Motor neuron (in vitro differentiated cells): ENCODE measurements around the gene SP2. TPM values are rescaled to one million over a fixed set of nuclear protein-coding genes. Genes with fewer than 3 reads are reported as not detected.

Experiments used
- ATAC-seq, 8 experiments: fragments of 200-7000 bp; cut with Tn5 transposase; replicated peaks in 6 of 8; 2 replicates each; pipeline ENCODE4 v1.8.0; 2021; ENCODE audit warnings: mild to moderate bottlenecking in 8 of 8, moderate library complexity in 8 of 8
- H3K27ac ChIP-seq, 2 donors: fragments of 250-450 bp; sonication (Bioruptor Pico); 2 replicates each; pipeline ENCODE4 v1.9.0; 2021; ENCODE audit warnings: antibody characterized with exemption in 2 of 2, mild to moderate bottlenecking in 2 of 2, moderate library complexity in 1 of 2
- H3K4me1 ChIP-seq, 2 donors: fragments of 250-450 bp; sonication (Bioruptor Pico); replicated peaks in 1 of 2; 2 replicates each; pipeline ENCODE4 v1.6.1; 2021; ENCODE audit warnings: antibody characterized with exemption in 2 of 2, mild to moderate bottlenecking in 2 of 2, moderate library complexity in 1 of 2
- H3K4me3 ChIP-seq, 5 donors: fragments of 250-450 bp; sonication (Bioruptor Pico); 2 replicates each; pipeline ENCODE4 v1.9.0; 2021; ENCODE audit warnings: antibody characterized with exemption in 5 of 5, mild to moderate bottlenecking in 5 of 5, moderate library complexity in 4 of 5
- WGBS, 10 experiments: fragments of 450-650 bp; shearing (Covaris generic); methylation state at CpG; one replicate each; pipeline ENCODE4 v1.0.0; 2022; 5-methylcytosine and 5-hydroxymethylcytosine counted together
- in situ Hi-C, 9 experiments: fragments of 400-800 bp; cut with MboI; loops; one replicate each; pipeline ENCODE4 v1.15.0; 2021; ENCODE audit warnings: low sequenced_read_pairs in 9 of 9, low pct_unique_long_range_greater_than_20kb in 2 of 9; ENCODE audit not compliant: unreplicated experiment in 9 of 9
- total RNA-seq, 8 experiments: library from RNA; unstranded; fragments of 300-600 nt; gene quantifications; 2 replicates each; pipeline versions ENCODE4 v1.2.3 to v1.2.4, GENCODE V29; 2022

Gene SP2
- total RNA-seq, 8 experiments from 2014 or later: 1.4 to 6.9 (median 4.4) TPM

DNA sequence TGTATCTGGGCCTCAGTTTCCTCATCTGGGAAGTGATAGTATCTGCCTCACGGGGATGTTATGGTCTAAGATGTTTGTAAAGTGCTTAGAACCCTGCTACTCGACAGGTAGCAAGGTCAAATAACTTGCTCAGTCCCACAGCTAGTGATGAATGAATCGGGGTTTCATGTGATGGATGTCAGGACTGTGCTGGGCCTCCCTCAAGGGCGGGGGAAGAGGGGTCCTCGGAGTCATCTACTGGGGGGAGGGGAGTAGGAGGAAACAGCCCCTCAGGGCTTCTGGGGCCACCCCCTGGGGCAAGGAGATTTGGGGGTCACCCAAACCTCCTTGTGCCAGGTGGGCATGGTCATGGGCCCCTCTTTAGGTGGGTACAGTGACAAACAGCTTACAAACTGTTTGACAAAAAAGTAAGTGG lies 46.1 kb downstream of the SP2 start:
- no peak overlapping the region for H3K27ac ChIP-seq
- in situ Hi-C loops: loop anchor here in 2 of 9 experiments (10.0 to 25.0 kb wide), 2 partner anchors 73 to 105 kb away; partner anchors contain the start of genes LRRC46 (in 1 of the 2), MRPL10 (in 1 of the 2) and SCRN2 (in 1 of the 2)
- H3K4me1 ChIP-seq: peaks cover 8% of the 10 kb centered on the region in 2 donors
- WGBS, 10 experiments: 17% methylated on average over 1 of the region's 5 CpGs; no CpG with 5 or more reads in 9 of the 10 experiments
- H3K4me3 ChIP-seq: peak overlapping the region; percentile 39 to 86 (median 71)
- ATAC-seq: no peak

- no peak overlapping the region for H3K27ac ChIP-seq
- H3K4me3 ChIP-seq: peak overlapping the region in 1 of 5 donors; percentile 71
- no peak for ATAC-seq
- in situ Hi-C loops: loop anchor here in 2 of 9 experiments (10.0 to 25.0 kb wide), 2 partner anchors 72 to 105 kb away; partner anchors contain the start of genes LRRC46 (in 1 of the 2), MRPL10 (in 1 of the 2) and SCRN2 (in 1 of the 2)
- 83 to 100% (median 90%) methylated on average over 2 to 5 of the region's 6 CpGs; no CpG with 5 or more reads in 2 of the 10 experiments for WGBS, 10 experiments
- peaks cover 8% of the 10 kb centered on the region in 2 donors for H3K4me1 ChIP-seq
These were observed 46.5 kb downstream of the SP2 start for GRCh38 chr17:47942568-47942967.

- in situ Hi-C loops: loop anchor here in 2 of 9 experiments (10.0 to 25.0 kb wide), 2 partner anchors 70 to 108 kb away; partner anchors contain the start of genes LRRC46 (in 1 of the 2), MRPL10 (in 1 of the 2) and SCRN2 (in 1 of the 2)
- no peak overlapping the region for H3K27ac ChIP-seq
- H3K4me1 ChIP-seq: peaks cover 11% of the 10 kb centered on the region in 2 donors
- 97 to 100% (median 99%) methylated on average over 2 to 6 of the region's 8 CpGs; no CpG with 5 or more reads in 6 of the 10 experiments for WGBS, 10 experiments
- ATAC-seq: no peak
- no peak overlapping the region for H3K4me3 ChIP-seq
These were observed 49.0 kb downstream of the SP2 start for GRCh38 chr17:47945080-47945479.

DNA sequence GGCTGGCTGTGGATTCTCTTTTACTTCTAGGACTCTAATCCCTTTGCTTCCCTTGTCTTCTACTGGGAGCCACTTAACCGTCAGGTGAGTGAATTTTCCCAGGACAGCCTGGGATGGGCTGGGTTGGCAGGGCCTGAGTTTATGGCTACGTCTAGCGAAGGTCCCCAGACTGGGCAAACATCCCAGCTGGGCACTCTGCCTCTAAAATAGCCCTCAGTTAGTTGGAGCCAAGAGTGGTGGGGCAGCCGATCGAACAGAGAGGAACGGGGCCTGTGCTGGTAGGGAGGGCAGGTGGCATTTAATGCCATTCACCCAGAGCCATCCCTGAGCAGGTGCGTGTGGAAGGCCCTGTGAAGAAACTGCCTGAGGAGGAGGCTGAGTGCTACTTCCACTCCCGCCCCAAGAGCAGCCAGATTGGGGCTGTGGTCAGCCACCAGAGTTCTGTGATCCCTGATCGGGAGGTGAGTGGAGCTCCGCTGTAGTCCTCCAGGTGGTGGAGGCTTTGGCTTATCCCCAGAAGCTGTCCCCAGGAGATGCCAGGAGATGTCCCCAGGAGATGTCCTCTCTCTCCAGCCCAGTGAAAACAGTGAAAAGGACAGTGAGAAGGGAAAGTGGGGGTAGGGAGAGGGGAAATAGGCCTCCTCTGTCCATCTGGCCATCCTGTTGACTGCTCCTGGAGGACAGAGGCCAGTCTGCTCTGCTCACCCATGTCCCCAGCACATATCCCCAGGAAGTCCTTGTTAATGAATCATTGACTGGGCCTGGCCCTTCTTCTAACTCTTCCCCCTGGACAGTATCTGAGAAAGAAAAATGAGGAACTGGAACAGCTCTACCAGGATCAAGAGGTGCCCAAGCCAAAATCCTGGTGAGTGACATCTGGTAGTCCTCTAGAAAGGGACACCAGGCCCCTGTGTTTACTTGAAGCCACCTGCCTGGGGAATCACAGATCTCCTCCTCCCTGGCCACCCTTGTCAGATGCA lies 49.8 kb downstream of the SP2 start:
- H3K4me3 ChIP-seq: no peak overlapping the region
- WGBS, 10 experiments: 90 to 100% (median 94%) methylated on average over 1 to 5 of the region's 10 CpGs; no CpG with 5 or more reads in 5 of the 10 experiments
- no peak for ATAC-seq
- peaks cover 6 to 8% of the 10 kb centered on the region in 2 donors for H3K4me1 ChIP-seq
- no peak overlapping the region for H3K27ac ChIP-seq
- in situ Hi-C loops: loop anchor here in 2 of 9 experiments (10.0 to 25.0 kb wide), 2 partner anchors 69 to 109 kb away; partner anchors contain the start of genes LRRC46 (in 1 of the 2), MRPL10 (in 1 of the 2) and SCRN2 (in 1 of the 2)

DNA sequence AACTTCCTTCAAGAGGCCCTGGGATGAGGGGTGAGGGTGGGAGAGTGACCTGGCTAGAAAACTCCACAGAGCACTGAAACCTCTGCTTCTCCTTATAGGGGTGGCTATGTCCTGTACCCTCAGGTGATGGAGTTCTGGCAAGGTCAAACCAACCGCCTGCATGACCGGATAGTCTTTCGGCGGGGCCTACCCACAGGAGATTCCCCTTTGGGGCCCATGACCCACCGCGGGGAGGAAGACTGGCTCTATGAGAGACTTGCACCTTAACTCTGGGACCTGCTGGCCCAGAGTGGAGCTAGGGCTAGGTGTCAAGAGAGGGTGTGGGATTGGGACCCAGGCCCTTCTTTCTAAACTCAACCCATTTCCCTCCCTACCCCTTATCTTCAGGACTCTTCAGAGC lies 50.5 kb downstream of the SP2 start:
- in situ Hi-C loops: loop anchor here in 2 of 9 experiments (10.0 to 25.0 kb wide), 2 partner anchors 68 to 109 kb away; partner anchors contain the start of genes LRRC46 (in 1 of the 2), MRPL10 (in 1 of the 2) and SCRN2 (in 1 of the 2)
- Histone ChIP-seq H3K4me3 (no peak overlapping the region), H3K27ac (no peak overlapping the region), H3K4me1 (peaks cover 4 to 8% of the 10 kb centered on the region in 2 donors)
- no peak for ATAC-seq
- WGBS, 10 experiments: 83 to 100% (median 91%) methylated on average over 2 to 5 of the region's 6 CpGs; no CpG with 5 or more reads in 6 of the 10 experiments

- ATAC-seq: peak; percentile 58 to 87 (median 76)
- no peak overlapping the region for H3K27ac ChIP-seq
- 0 to 80% (median 8%) methylated on average over 1 to 2 of the region's 2 CpGs; no CpG with 5 or more reads in 2 of the 10 experiments for WGBS, 10 experiments
- in situ Hi-C loops: loop anchor here in 2 of 9 experiments (10.0 to 25.0 kb wide), 2 partner anchors 68 to 110 kb away; partner anchors contain the start of genes LRRC46 (in 1 of the 2), MRPL10 (in 1 of the 2) and SCRN2 (in 1 of the 2)
- no peak overlapping the region for H3K4me3 ChIP-seq
- peaks cover 4 to 8% of the 10 kb centered on the region in 2 donors for H3K4me1 ChIP-seq
These were observed 50.9 kb downstream of the SP2 start for GRCh38 chr17:47946929-47947397.

DNA sequence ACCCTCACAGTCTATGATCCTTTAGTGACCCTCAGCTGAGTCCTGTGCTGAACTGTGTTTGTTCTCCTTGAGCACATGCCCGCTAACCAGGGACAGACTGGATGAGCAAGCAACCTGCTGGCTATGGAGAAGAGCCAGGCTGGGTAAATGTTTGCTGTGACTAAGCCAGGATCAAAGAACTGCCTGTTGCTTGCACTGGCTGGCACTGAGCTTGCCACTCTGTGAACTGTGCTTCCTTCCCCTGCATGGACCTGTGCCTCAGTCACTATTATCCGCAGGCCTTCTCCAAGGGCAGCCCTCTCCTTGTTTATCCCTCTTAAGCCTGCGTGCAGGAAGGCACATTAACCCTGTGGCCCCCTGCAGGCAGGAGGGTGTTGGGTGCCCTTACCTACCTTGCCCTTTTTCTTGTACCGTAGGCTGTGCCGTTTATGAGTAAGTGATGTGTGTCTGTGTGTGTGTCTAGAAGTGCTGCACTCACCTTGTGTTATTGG lies 52.7 kb downstream of the SP2 start:
- H3K4me1 ChIP-seq: peaks cover 3 to 4% of the 10 kb centered on the region in 2 donors
- peak in 5 of 8 experiments; percentile 1 to 35 (median 11) for ATAC-seq
- 10 to 100% (median 70%) methylated on average over 2 to 3 of the region's 5 CpGs; no CpG with 5 or more reads in 2 of the 10 experiments for WGBS, 10 experiments
- in situ Hi-C loops: loop anchor here in 2 of 9 experiments (10.0 to 25.0 kb wide), 2 partner anchors 66 to 111 kb away; partner anchors contain the start of genes LRRC46 (in 1 of the 2), MRPL10 (in 1 of the 2) and SCRN2 (in 1 of the 2)
- H3K27ac ChIP-seq: no peak overlapping the region
- H3K4me3 ChIP-seq: no peak overlapping the region

GRCh38 chr17:47949197-47949759 lies 53.2 kb downstream of the SP2 start:
- in situ Hi-C loops: loop anchor here in 2 of 9 experiments (10.0 to 25.0 kb wide), 2 partner anchors 66 to 112 kb away; partner anchors contain the start of genes LRRC46 (in 1 of the 2), MRPL10 (in 1 of the 2) and SCRN2 (in 1 of the 2)
- H3K4me1 ChIP-seq: peaks cover 3 to 4% of the 10 kb centered on the region in 2 donors
- WGBS, 10 experiments: 0 to 50% (median 0%) methylated on average over 1 to 11 of the region's 22 CpGs; no CpG with 5 or more reads in 1 of the 10 experiments
- no peak overlapping the region for H3K27ac ChIP-seq
- H3K4me3 ChIP-seq: no peak overlapping the region
- peak; percentile 78 to 87 (median 82) for ATAC-seq

DNA sequence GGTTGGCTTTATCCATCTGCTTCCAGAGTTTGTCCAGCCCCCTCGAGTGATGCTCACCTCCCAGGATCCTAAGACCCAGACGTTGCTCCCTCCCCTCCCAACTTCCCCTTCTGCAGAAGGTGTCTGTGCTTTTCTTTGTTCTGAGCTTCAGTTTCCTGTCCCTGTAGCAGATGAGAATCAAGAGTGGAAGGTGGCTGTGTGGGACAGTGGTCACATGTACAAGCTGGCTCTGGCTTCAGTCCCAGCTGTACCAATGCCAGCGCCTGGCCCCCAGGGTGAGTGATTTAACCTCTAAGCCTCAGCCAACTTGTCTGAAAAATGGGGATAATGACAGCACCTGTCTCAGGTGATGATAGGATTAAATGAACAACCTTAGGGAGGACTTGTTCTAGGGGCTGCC lies 53.9 kb downstream of the SP2 start:
- Histone ChIP-seq H3K4me3 (no peak overlapping the region), H3K27ac (no peak overlapping the region), H3K4me1 (peaks cover 3 to 4% of the 10 kb centered on the region in 2 donors)
- WGBS, 10 experiments: 68 to 80% methylated on average over 1 to 2 of the region's 3 CpGs; no CpG with 5 or more reads in 8 of the 10 experiments
- in situ Hi-C loops: loop anchor here in 2 of 9 experiments (10.0 to 25.0 kb wide), 2 partner anchors 65 to 113 kb away; partner anchors contain the start of genes LRRC46 (in 1 of the 2), MRPL10 (in 1 of the 2) and SCRN2 (in 1 of the 2)
- no peak for ATAC-seq

- ATAC-seq: no peak
- in situ Hi-C loops: no loop called here
These were observed 54.4 kb downstream of the SP2 start for GRCh38 chr17:47950448-47950847.

DNA sequence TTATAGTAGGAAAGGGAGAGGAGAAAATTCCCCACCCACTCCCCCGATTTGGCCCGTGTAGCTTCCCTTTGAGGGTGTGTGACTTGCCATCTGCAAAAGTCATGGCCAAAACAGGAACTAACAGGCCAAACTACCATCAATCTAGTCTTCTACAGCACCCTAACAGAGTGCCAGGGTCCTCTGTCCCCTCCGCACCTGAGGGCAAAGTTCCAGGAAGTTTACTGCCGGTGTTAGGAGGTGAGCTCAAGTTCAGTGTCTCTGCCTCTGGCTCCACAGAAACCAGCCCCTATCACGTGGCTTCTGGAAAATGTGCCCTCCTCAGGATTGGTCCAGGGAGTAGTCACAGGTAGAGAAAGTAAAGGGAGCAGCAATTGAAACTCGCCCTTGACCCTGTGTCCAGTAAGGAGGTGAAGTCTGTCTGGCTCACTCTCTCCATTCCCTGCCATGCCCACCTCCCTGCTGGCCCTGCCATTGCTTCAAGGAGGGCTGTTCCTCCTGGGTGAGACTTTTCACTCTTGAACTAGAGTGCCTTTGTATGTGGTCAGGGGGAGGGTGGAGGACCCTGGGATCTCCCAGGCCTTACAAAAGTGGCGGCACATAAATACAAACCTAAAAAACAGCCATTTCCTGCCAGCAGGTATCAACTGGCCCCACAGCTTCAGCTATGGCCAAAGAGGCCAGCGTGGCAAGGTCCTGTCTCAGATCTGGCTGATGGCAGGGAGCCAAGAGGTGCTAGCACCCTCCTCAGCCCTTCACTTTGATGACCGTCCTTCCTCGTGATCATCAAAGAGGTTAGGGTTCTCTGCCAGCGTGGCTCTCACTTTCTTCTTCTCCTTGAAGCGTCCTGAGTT lies 56.4 kb downstream of the SP2 start:
- ATAC-seq: no peak
- Histone ChIP-seq H3K4me1 (peaks cover 4 to 8% of the 10 kb centered on the region in 2 donors), H3K4me3 (no peak overlapping the region), H3K27ac (no peak overlapping the region)
- 70 to 100% (median 89%) methylated on average over 1 to 8 of the region's 12 CpGs; no CpG with 5 or more reads in 2 of the 10 experiments for WGBS, 10 experiments
- in situ Hi-C loops: no loop called here

More at GRCh38 chr17:47950448-47950847, 54.4 kb downstream of the SP2 start:
- Histone ChIP-seq H3K4me3 (no peak overlapping the region), H3K4me1 (peaks cover 3 to 4% of the 10 kb centered on the region in 2 donors), H3K27ac (no peak overlapping the region)
- WGBS, 10 experiments: 0 to 100% (median 100%) methylated on average over 1 to 2 of the region's 4 CpGs; no CpG with 5 or more reads in 3 of the 10 experiments
